ENCODE measurements around the gene COL15A1.
"Not testable (repeated sequence)": the region's sequence is repeated elsewhere in the genome, so short reads cannot be mapped to it uniquely, and the experiment has no call there.

The COL15A1 gene

DNA sequence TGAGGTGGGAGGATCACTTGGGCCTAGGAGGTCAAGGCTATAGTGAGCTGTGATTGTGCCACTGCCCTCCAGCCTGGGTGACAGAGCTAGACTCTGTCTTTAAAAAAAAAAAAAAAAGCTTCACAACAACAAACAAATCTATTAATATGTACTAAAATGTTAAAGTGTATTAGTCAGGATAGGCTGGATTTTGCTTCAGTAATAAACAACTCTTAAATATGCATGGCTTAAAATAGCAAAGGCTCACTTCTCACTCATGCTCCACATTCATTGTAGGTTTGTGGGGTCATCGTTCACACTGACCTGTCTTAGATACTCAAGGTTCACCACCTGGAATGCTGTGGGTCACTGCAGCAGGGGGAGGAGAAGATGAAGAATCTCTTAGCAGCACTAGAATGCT lies 33.8 kb upstream of the COL15A1 start:
- no peak overlapping the region for H3K4me3 Mint-ChIP-seq
- H3K4me1 Mint-ChIP-seq = no peaks in the 10 kb centered on the region
- no peak overlapping the region for H3K27ac Mint-ChIP-seq
- ATAC-seq (no peak), DNase-seq (ENCODE audit: low spot score in 2 of 2) (no peak)
- H3K9me3 Mint-ChIP-seq = no peaks in the 10 kb centered on the region
- no peaks in the 10 kb centered on the region for H3K36me3 Mint-ChIP-seq

- ATAC-seq (no peak), DNase-seq (ENCODE audit: low spot score in 2 of 2) (no peak)
- no peak overlapping the region for H3K27ac Mint-ChIP-seq
- H3K4me1 Mint-ChIP-seq = no peaks in the 10 kb centered on the region
- H3K9me3 Mint-ChIP-seq = no peaks in the 10 kb centered on the region
- H3K36me3 Mint-ChIP-seq = no peaks in the 10 kb centered on the region
- no peak overlapping the region for H3K4me3 Mint-ChIP-seq
These were observed 32.7 kb upstream of the COL15A1 start for GRCh38 chr9:98911042-98911441.

GRCh38 chr9:98911738-98912137 lies 32.0 kb upstream of the COL15A1 start:
- not testable (repeated sequence) for H3K4me3 Mint-ChIP-seq; H3K36me3 Mint-ChIP-seq; ATAC-seq; H3K27ac Mint-ChIP-seq; H3K4me1 Mint-ChIP-seq; DNase-seq (ENCODE audit: low spot score in 2 of 2); H3K9me3 Mint-ChIP-seq

DNA sequence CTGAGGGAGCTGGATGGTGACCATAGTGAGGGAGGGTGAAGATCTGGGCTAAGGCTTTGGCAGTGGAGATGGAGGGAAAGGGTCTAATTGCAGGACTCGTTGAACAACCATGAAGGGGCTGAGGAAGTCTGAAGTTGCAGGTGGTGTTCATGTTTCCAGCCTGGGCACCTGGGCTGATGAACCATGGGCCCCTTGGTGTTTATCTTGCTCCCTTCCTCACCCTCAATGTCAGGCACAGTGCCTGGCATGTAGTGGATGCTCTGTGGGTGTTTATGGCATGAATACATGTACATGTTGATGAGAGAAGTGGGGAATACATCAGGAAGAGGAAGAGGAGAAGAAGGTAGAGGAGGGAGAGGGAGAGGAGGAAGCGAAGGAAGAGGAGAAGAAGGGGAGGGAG lies 31.3 kb upstream of the COL15A1 start:
- DNase-seq (ENCODE audit: low spot score in 2 of 2) = no peak
- no peak overlapping the region for H3K4me3 Mint-ChIP-seq
- H3K9me3 Mint-ChIP-seq = no peaks in the 10 kb centered on the region
- H3K27ac Mint-ChIP-seq = no peak overlapping the region
- no peaks in the 10 kb centered on the region for H3K36me3 Mint-ChIP-seq
- ATAC-seq = no peak
- H3K4me1 Mint-ChIP-seq = no peaks in the 10 kb centered on the region

DNA sequence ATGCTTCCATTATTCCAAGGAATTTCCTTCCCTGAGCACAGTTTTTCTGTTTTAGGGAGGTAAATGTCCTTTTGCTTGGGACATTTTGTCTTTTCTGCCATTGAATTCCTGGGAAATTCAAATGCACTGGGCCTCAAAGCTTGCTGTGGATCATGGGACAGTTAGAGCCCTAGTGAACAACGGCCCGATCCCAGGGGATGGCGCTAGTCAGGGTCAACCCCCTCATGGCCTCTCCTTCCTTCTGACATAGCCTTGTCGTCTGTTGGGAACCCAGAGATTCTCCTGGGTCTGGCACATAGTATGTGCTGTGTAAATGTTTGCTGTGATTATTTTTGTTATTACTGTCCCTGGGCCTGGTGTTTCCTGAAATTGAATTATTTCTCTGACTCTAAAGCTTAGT lies 30.7 kb upstream of the COL15A1 start:
- Mint-ChIP-seq H3K27ac (no peak overlapping the region), H3K36me3 (no peaks in the 10 kb centered on the region), H3K4me1 (no peaks in the 10 kb centered on the region), H3K9me3 (no peaks in the 10 kb centered on the region), H3K4me3 (no peak overlapping the region)
- ATAC-seq (no peak), DNase-seq (ENCODE audit: low spot score in 2 of 2) (no peak)

DNA sequence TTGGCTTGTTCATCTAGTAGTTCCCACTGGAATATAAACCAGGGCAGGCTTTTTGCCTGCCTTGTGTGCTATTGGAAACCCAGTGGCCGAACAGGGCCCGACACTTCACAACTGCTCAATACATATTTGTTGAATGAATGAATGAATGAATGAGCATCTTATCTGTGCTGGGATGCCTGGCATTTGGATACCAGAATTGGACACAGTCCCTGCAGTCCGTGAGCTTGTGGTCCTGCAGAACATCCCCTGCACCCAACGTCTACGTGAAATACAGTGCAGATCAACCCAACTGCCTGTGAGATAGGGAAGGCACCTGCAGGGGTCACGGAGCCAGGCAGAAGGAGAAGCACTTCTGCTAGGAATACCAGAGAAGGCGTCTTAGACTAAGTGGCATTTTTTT lies 30.0 kb upstream of the COL15A1 start:
- Mint-ChIP-seq H3K4me3 (no peak overlapping the region), H3K4me1 (no peaks in the 10 kb centered on the region), H3K36me3 (no peaks in the 10 kb centered on the region), H3K9me3 (no peaks in the 10 kb centered on the region), H3K27ac (no peak overlapping the region)
- ATAC-seq (no peak), DNase-seq (ENCODE audit: low spot score in 2 of 2) (no peak)

- H3K4me1 Mint-ChIP-seq = no peaks in the 10 kb centered on the region
- H3K36me3 Mint-ChIP-seq = no peaks in the 10 kb centered on the region
- H3K9me3 Mint-ChIP-seq = no peaks in the 10 kb centered on the region
- no peak overlapping the region for H3K27ac Mint-ChIP-seq
- no peak overlapping the region for H3K4me3 Mint-ChIP-seq
- ATAC-seq (no peak), DNase-seq (ENCODE audit: low spot score in 2 of 2) (no peak)
These were observed 28.1 kb upstream of the COL15A1 start for GRCh38 chr9:98915599-98915998.

DNA sequence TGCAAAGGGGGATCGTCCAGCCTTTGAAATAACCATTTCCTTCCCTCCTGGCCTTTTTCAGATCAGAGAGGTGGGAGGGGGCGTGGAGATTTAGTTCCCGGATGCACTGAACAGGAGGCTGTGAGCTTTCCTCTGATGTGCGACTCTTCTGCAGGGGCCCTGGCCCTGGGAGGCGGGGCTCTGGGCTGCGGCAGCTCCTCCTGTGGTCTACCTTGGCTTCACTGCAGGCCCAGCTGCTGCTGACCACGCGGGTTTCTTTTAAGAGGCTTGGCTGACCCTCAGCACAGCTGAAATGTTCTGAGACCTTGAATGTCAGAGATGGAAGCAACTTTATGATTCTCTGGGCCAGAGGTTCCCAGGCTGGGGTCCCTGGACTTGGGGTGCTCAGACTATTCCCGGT lies 27.0 kb upstream of the COL15A1 start:
- DNase-seq (ENCODE audit: low spot score in 2 of 2) = no peak
- Mint-ChIP-seq H3K9me3 (no peaks in the 10 kb centered on the region), H3K27ac (no peak overlapping the region), H3K4me1 (no peaks in the 10 kb centered on the region), H3K4me3 (no peak overlapping the region), H3K36me3 (no peaks in the 10 kb centered on the region)
- ATAC-seq = no peak

DNA sequence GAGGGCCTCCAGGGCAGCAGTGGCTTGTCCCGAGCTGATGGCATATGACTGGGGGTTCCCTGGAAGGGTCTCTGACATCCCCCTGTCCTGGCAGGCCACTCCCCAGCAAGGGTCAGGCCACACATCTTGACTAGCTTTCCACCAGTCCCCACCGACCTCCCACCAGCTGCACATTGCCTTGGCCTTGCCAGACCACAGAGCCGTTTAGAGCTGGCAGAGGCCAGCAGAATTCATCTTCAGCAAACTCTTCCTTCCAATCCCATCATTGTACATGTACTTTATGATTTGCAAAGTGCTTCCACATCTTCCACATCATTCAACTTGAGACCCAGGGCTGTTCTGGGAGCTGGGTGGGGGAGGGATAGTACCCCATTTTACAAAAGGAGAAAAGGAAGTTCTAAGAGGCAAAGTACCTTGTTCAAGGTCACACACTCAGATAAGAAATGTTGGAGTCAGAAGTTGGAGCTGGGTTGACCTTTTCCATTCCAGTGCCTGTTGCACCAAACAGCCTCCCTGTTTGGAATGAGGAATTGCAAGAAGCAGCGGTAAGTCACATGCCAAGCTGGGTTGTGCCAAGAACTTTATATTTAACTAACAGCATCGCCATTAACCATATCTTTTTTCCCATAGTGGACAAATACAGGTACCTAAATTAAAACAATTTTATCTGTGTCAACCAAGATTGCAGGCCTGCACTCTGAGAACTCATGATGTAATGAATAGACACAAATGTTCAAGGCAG lies 25.8 kb upstream of the COL15A1 start:
- no peaks in the 10 kb centered on the region for H3K9me3 Mint-ChIP-seq
- DNase-seq (ENCODE audit: low spot score in 2 of 2) (no peak), ATAC-seq (no peak)
- H3K4me3 Mint-ChIP-seq = no peak overlapping the region
- no peak overlapping the region for H3K27ac Mint-ChIP-seq
- no peaks in the 10 kb centered on the region for H3K36me3 Mint-ChIP-seq
- no peaks in the 10 kb centered on the region for H3K4me1 Mint-ChIP-seq

- DNase-seq (ENCODE audit: low spot score in 2 of 2) (no peak), ATAC-seq (no peak)
- H3K4me1 Mint-ChIP-seq = no peaks in the 10 kb centered on the region
- H3K36me3 Mint-ChIP-seq = no peaks in the 10 kb centered on the region
- H3K27ac Mint-ChIP-seq = no peak overlapping the region
- H3K4me3 Mint-ChIP-seq = no peak overlapping the region
- H3K9me3 Mint-ChIP-seq = no peaks in the 10 kb centered on the region
These were observed 22.0 kb upstream of the COL15A1 start for GRCh38 chr9:98921732-98922131.

- no peaks in the 10 kb centered on the region for H3K4me1 Mint-ChIP-seq
- no peaks in the 10 kb centered on the region for H3K9me3 Mint-ChIP-seq
- H3K4me3 Mint-ChIP-seq = no peak overlapping the region
- H3K27ac Mint-ChIP-seq = no peak overlapping the region
- DNase-seq (ENCODE audit: low spot score in 2 of 2) (no peak), ATAC-seq (peak; percentile 19)
- H3K36me3 Mint-ChIP-seq = no peaks in the 10 kb centered on the region
These were observed 20.8 kb upstream of the COL15A1 start for GRCh38 chr9:98922721-98923435.

DNA sequence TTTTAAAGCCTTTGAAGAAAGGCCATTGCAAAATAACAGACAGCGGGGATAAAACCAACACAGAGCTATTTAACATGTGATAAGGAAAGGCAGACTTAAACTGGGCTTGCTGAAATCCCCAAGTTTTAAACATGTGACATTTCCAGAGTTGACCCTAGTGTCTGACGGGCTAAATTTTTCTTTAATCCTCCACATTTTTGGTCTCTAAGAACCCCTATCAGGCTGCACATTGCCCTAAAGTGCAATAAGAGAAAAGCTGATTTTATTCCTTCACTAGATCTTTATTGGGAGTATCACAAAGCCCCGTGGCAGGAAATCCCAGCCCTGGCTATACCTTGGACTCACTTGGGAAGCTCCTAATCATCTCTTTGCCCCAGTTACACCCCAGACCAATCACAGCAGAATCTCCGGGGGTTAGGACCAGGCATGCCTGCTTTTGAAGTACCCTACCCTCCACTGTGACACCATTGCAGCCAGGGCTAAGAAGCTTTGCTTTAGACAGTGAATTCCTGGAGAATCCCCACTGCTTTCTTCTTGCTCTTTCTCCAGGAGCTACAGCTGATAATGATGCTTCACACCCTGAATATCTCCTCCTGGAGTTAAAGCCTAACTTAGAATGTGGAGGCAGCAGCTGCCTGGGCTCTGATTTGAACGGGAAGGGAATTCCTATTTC lies 20.1 kb upstream of the COL15A1 start:
- H3K36me3 Mint-ChIP-seq = no peaks in the 10 kb centered on the region
- no peaks in the 10 kb centered on the region for H3K4me1 Mint-ChIP-seq
- DNase-seq (ENCODE audit: low spot score in 2 of 2) (no peak), ATAC-seq (no peak)
- no peaks in the 10 kb centered on the region for H3K9me3 Mint-ChIP-seq
- H3K4me3 Mint-ChIP-seq = no peak overlapping the region
- H3K27ac Mint-ChIP-seq = no peak overlapping the region

DNA sequence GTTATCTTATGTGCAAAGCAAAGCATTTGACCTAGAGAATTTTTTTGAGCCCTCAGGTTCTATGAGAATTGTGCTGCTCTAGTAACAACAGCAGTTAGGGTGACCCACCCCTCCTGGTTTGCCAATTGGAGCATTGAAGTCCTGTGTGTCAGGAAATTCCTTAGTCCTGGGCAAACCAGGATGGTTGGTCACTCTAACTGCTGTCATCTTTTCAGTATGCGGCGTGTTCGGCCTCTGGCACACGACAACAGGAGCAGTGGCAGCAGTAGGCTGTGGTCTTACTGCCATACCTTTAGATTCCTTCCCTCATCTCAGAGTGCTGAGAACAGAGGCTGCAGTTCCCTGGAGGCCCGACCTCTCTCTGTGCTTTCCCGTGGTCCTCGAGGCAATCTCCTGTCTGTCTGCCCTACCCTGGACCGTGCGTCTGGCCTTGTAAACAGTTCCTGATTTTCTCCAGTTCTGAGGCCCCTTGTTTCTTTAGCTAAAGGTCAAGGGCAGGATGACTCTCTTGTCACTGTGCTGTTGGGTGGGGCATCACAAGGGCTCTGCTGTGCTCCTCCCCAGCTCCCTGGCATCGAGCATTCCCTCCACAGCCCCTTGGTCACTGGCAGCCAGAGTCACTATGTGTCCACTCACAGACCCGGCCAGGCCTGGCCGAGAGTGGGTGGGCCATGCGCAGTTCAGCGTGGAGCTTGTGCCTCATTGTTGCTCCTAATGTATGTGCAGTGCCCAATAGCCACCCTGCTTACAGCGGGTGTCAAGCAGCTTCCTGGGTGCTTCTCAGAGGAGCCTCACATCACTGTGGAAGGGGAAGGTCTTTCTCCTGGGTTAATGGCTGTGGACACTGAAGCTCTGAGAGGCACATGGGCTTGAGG lies 18.5 kb upstream of the COL15A1 start:
- no peaks in the 10 kb centered on the region for H3K36me3 Mint-ChIP-seq
- no peaks in the 10 kb centered on the region for H3K9me3 Mint-ChIP-seq
- no peak overlapping the region for H3K4me3 Mint-ChIP-seq
- ATAC-seq (peak; percentile 21), DNase-seq (ENCODE audit: low spot score in 2 of 2) (no peak)
- no peaks in the 10 kb centered on the region for H3K4me1 Mint-ChIP-seq
- no peak overlapping the region for H3K27ac Mint-ChIP-seq

DNA sequence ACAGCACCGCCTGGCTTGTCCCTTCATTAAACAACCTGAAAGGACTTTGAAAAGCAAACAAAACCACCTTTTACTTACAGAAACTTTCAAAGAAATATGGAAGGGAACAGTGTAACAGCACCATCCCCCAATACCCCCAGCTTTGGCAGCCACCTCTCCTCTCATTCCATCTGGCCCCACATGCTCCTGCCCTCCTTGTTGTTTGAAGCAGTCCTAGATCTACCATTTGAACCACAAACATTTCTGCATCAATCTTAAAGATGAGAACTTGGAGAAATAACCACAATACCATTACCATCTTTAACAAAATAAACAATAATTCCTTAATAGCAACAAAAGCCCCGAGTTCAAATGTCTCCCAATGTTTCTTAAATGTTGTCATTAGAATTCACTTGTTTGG lies 17.8 kb upstream of the COL15A1 start:
- DNase-seq (ENCODE audit: low spot score in 2 of 2) = no peak
- H3K4me3 Mint-ChIP-seq = no peak overlapping the region
- no peak for ATAC-seq
- no peaks in the 10 kb centered on the region for H3K9me3 Mint-ChIP-seq
- H3K27ac Mint-ChIP-seq = no peak overlapping the region
- no peaks in the 10 kb centered on the region for H3K36me3 Mint-ChIP-seq
- H3K4me1 Mint-ChIP-seq = no peaks in the 10 kb centered on the region

GRCh38 chr9:98927724-98928123 lies 16.0 kb upstream of the COL15A1 start:
- H3K36me3 Mint-ChIP-seq = no peaks in the 10 kb centered on the region
- H3K4me3 Mint-ChIP-seq = no peak overlapping the region
- H3K9me3 Mint-ChIP-seq = no peaks in the 10 kb centered on the region
- DNase-seq (ENCODE audit: low spot score in 2 of 2) = no peak
- no peak overlapping the region for H3K27ac Mint-ChIP-seq
- no peaks in the 10 kb centered on the region for H3K4me1 Mint-ChIP-seq
- ATAC-seq = no peak

Data from stimulated activated effector memory CD8-positive, alpha-beta T cell treated with anti-CD3 and anti-CD28 coated beads, Interleukin-12 subunit alpha, Interleukin-12 subunit beta, amount 100 ng/mL, for 72 hours (primary cell).